H9 (cell line): ENCODE results near the gene KDM2A. TPM values are rescaled to one million over a fixed set of nuclear protein-coding genes. Genes with fewer than 3 reads are reported as not detected.

Experiments
- DNase-seq: peaks from one replicate; pipeline ENCODE4 v3.0.0-alpha.2; 2017
- H2AFZ ChIP-seq: one replicate; pipeline ENCODE4 v1.6.1; 2013; ENCODE audit warnings: mild to moderate bottlenecking, low read length, control low read depth, moderate library complexity
- H2AK5ac ChIP-seq: 2 replicates; pipeline ENCODE4 v1.6.1; 2013; ENCODE audit warnings: low read length, control low read depth, mixed read lengths; ENCODE audit not compliant: insufficient read length
- H2BK120ac ChIP-seq: one replicate; pipeline ENCODE4 v1.6.1; 2013; ENCODE audit warnings: low read depth, mild to moderate bottlenecking, low read length, control low read depth, inconsistent platforms; ENCODE audit not compliant: poor library complexity, severe bottlenecking
- H2BK12ac ChIP-seq: 2 replicates; pipeline ENCODE4 v1.6.1; 2013; ENCODE audit warnings: low read length, control low read depth, mixed read lengths, low read depth; ENCODE audit not compliant: insufficient read length
- H2BK15ac ChIP-seq: 2 replicates; pipeline ENCODE4 v1.6.1; 2013; ENCODE audit warnings: low read depth, low read length, control low read depth
- H2BK20ac ChIP-seq: one replicate; pipeline ENCODE4 v1.6.1; 2013; ENCODE audit warnings: low read depth, mild to moderate bottlenecking, low read length, control low read depth, inconsistent platforms; ENCODE audit not compliant: poor library complexity, severe bottlenecking
- H2BK5ac ChIP-seq: 2 replicates; pipeline ENCODE4 v1.6.1; 2013; ENCODE audit warnings: low read length, control low read depth, mixed read lengths; ENCODE audit not compliant: insufficient read length
- H3K14ac ChIP-seq: 2 replicates; pipeline ENCODE4 v1.6.1; 2013; ENCODE audit warnings: low read length, control low read depth; ENCODE audit not compliant: insufficient read depth
- H3K18ac ChIP-seq: 2 replicates; pipeline ENCODE4 v1.6.1; 2013; ENCODE audit warnings: low read depth, mild to moderate bottlenecking, mixed read lengths, low read length, control low read depth; ENCODE audit not compliant: insufficient read length
- H3K23ac ChIP-seq: 2 replicates; pipeline ENCODE4 v1.6.1; 2013; ENCODE audit warnings: low read length, control low read depth, mixed read lengths, low read depth; ENCODE audit not compliant: insufficient read length
- H3K23me2 ChIP-seq: 2 replicates; pipeline ENCODE4 v1.6.1; 2013; ENCODE audit warnings: low read depth, mild to moderate bottlenecking, mixed read lengths, low read length, control low read depth; ENCODE audit not compliant: insufficient read length, poor library complexity, severe bottlenecking
- H3K27ac ChIP-seq: 2 replicates; pipeline ENCODE4 v1.5.1; 2013; ENCODE audit warnings: low read length, control low read depth, mixed read lengths, low read depth; ENCODE audit not compliant: insufficient read length
- H3K27me3 ChIP-seq: 2 replicates; pipeline ENCODE4 v1.6.1; 2013; ENCODE audit warnings: low read length, control low read depth, inconsistent platforms; ENCODE audit not compliant: insufficient read depth
- H3K4ac ChIP-seq: 2 replicates; pipeline ENCODE4 v1.6.1; 2013; ENCODE audit warnings: low read depth, mild to moderate bottlenecking, control low read depth, inconsistent platforms, low read length, moderate library complexity
- H3K4me1 ChIP-seq: 2 replicates; pipeline ENCODE4 v1.6.1; 2013; ENCODE audit warnings: low read length, control low read depth, inconsistent platforms; ENCODE audit not compliant: insufficient read depth
- H3K4me2 ChIP-seq: 2 replicates; pipeline ENCODE4 v1.6.1; 2013; ENCODE audit warnings: low read length, control low read depth, mixed read lengths; ENCODE audit not compliant: insufficient read length, insufficient read depth
- H3K56ac ChIP-seq: 2 replicates; pipeline ENCODE4 v1.6.1; 2013; ENCODE audit warnings: low read depth, mild to moderate bottlenecking, mixed read lengths, low read length, control low read depth; ENCODE audit not compliant: insufficient read length
- H3K79me1 ChIP-seq: 2 replicates; pipeline ENCODE4 v1.6.1; 2013; ENCODE audit warnings: low read depth, mild to moderate bottlenecking, moderate library complexity, low read length, control low read depth, inconsistent platforms; ENCODE audit not compliant: insufficient read depth, poor library complexity, severe bottlenecking
- H3K79me2 ChIP-seq: 2 replicates; pipeline ENCODE4 v1.6.1; 2013; ENCODE audit warnings: low read length, control low read depth, inconsistent platforms; ENCODE audit not compliant: insufficient read depth
- H3K9ac ChIP-seq: 2 replicates; pipeline ENCODE4 v1.6.1; 2013; ENCODE audit warnings: low read length, control low read depth, mixed read lengths; ENCODE audit not compliant: insufficient read length; ENCODE audit errors: extremely low read depth
- H3K9me3 ChIP-seq: one replicate; pipeline ENCODE4 v1.6.1; 2013; ENCODE audit warnings: low read depth, low read length, inconsistent platforms; ENCODE audit not compliant: control insufficient read depth
- H3T11ph ChIP-seq: one replicate; pipeline ENCODE4 v1.6.1; 2013; ENCODE audit warnings: mild to moderate bottlenecking, low read length, control low read depth, inconsistent platforms
- H4K20me1 ChIP-seq: one replicate; pipeline ENCODE4 v1.6.1; 2013; ENCODE audit not compliant: control insufficient read depth, insufficient read length, insufficient read depth
- H4K5ac ChIP-seq: 2 replicates; pipeline ENCODE4 v1.6.1; 2013; ENCODE audit warnings: low read depth, mild to moderate bottlenecking, mixed read lengths, low read length, control low read depth; ENCODE audit not compliant: insufficient read length
- H4K8ac ChIP-seq: replicated peaks from 2 replicates; pipeline ENCODE4 v1.6.1; 2013; ENCODE audit warnings: low read length, control low read depth, mixed read lengths, low read depth; ENCODE audit not compliant: insufficient read length
- H4K91ac ChIP-seq: 2 replicates; pipeline ENCODE4 v1.6.1; 2013; ENCODE audit warnings: low read depth, mild to moderate bottlenecking, moderate library complexity, mixed read lengths, low read length, control low read depth; ENCODE audit not compliant: insufficient read length
- H3K27ac Mint-ChIP-seq, 3 experiments: 2 replicates in 2 of 3; 3 replicates in 1 of 3; pipeline ENCODE4 v1.8.0; 2020 to 2021; ENCODE audit warnings: mixed read lengths in 3 of 3, mild to moderate bottlenecking in 1 of 3, moderate library complexity in 1 of 3
- H3K27me3 Mint-ChIP-seq: 2 replicates; pipeline ENCODE4 v1.8.0; 2021; ENCODE audit warnings: low read depth, mild to moderate bottlenecking, moderate library complexity, mixed read lengths
- H3K36me3 Mint-ChIP-seq, 3 experiments: 2 replicates in 2 of 3; 3 replicates in 1 of 3; pipeline ENCODE4 v1.8.0; 2020 to 2021; ENCODE audit warnings: low read depth in 3 of 3, mixed read lengths in 3 of 3; ENCODE audit not compliant: insufficient read depth in 1 of 3
- H3K4me1 Mint-ChIP-seq, 2 experiments: 2 replicates each; pipeline ENCODE4 v1.8.0; 2020; ENCODE audit warnings: mixed read lengths in 2 of 2
- H3K4me3 Mint-ChIP-seq, 2 experiments: 2 replicates in 1 of 2; 3 replicates in 1 of 2; pipeline ENCODE4 v1.8.0; 2020 to 2021; ENCODE audit warnings: mild to moderate bottlenecking in 2 of 2, mixed read lengths in 2 of 2, moderate library complexity in 1 of 2
- H3K9me3 Mint-ChIP-seq, 2 experiments: 2 replicates in 1 of 2; 3 replicates in 1 of 2; pipeline ENCODE4 v1.8.0; 2020; ENCODE audit warnings: mild to moderate bottlenecking in 2 of 2, mixed read lengths in 2 of 2, moderate library complexity in 1 of 2
- CTCF ChIP-seq: fragments of 200-600 bp; sonication (generic); conservative IDR thresholded peaks from 3 replicates; pipeline ENCODE4 v1.8.0; 2021; ENCODE audit warnings: antibody characterized with exemption, mild to moderate bottlenecking
- WGBS: extraction: QIAGEN DNeasy Blood & Tissue Kit; methylation state at CpG from one replicate; pipeline ENCODE4 v1.1.7; 2013; ENCODE audit warnings: missing lambda C conversion rate, low lambda C conversion rate, mixed read lengths; ENCODE audit not compliant: insufficient read length; ENCODE audit errors: extremely low coverage; 5-methylcytosine and 5-hydroxymethylcytosine counted together
- total RNA-seq: library from RNA; stranded (reverse); gene quantifications from 2 replicates; pipeline ENCODE4 v1.2.1, GENCODE V29; 2021

KDM2A gene
- total RNA-seq, 1 experiment from 2014 or later: 85.9 TPM

DNA sequence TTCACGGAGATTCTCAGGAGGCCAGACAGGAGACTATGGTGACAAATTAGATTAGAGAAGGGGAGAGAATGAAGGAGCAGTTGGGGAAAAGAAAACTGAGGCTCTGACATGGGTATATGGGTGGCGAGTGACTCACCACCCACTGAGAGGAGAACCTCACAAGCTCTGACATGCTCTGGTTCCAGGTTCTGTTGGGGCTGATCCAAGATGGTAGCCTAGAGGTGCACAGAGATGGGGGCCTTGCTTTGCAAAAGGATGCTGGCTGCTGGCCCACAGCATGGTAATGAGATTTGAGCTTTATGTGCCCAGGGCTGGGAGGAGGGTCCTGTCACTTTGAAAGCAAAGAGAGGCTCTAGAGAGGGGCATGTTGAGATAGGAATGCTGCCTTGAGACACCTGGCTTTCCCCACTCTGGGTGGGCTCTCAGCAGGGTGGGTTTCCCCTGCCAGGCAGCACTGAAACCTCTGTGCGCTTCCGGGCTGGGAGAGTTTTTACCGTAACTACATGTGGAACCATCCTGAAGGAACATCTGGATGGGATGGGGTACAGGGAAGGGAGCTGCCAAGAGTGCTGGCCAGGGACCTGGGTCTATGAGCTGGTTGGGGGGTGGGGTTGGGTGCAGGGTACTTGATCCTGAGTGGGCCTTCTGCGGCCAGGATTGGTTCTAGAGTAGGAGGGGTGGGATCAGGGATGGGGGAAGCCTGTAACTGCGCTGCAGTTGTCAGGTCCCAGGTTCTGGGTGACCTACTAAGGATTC lies 146.0 kb downstream of the KDM2A start:
- Histone ChIP-seq H2BK12ac (no peak overlapping the region), H3K4me1 (peaks cover 3% of the 10 kb centered on the region; the same call in 1 of the 2 replicates), H3K56ac (no peak overlapping the region), H3K9ac (no peak overlapping the region), H2AK5ac (no peak overlapping the region), H4K5ac (no peak overlapping the region), H3K79me1 (no peaks in the 10 kb centered on the region), H2BK15ac (no peak overlapping the region), H3K23me2 (peaks cover 11% of the 10 kb centered on the region), H3K18ac (no peak overlapping the region), H3K27ac (no peak overlapping the region), H3K79me2 (peaks cover 5% of the 10 kb centered on the region; the same call in 1 of the 2 replicates), H4K91ac (no peak overlapping the region), H3K14ac (no peak overlapping the region), H2AFZ (no peak overlapping the region), H3K27me3 (no peaks in the 10 kb centered on the region; the same call in 1 of the 2 replicates), H2BK20ac (no peak overlapping the region), H3K23ac (no peak overlapping the region), H4K8ac (no peak overlapping the region), H3K4me2 (no peak overlapping the region), H3K9me3 (no peaks in the 10 kb centered on the region), H2BK5ac (no peak overlapping the region), H4K20me1 (peaks cover 3% of the 10 kb centered on the region), H3T11ph (no peak overlapping the region), H2BK120ac (no peak overlapping the region), H3K4ac (no peak overlapping the region)
- Mint-ChIP-seq H3K27me3 (peaks cover 43% of the 10 kb centered on the region), H3K36me3 (peaks cover 0 to 11% (median 10%) of the 10 kb centered on the region in 3 experiments; a peak in 5 of 7 replicates), H3K27ac (no peak overlapping the region), H3K4me1 (peaks cover 29 to 37% of the 10 kb centered on the region in 2 experiments), H3K4me3 (peak overlapping the region; percentile 14 to 68; a peak in 3 of 5 replicates), H3K9me3 (no peaks in the 10 kb centered on the region)
- WGBS: no CpG with 5 or more reads among the region's 7 CpGs
- DNase-seq: no peak
- TF ChIP-seq CTCF: no peak
